ENCODE data around the gene ANKRD34A. TPM values are rescaled to one million over a fixed set of nuclear protein-coding genes. Genes with fewer than 3 reads are reported as not detected.

Gene ANKRD34A
- total and polyA plus RNA-seq, 2 of the 13 experiments (the other 11 are each of a cell fraction or from before 2014, with no cell fraction given): 0.05 to 0.07 TPM

GRCh38 chr1:145964328-145965118 is at the start of gene ANKRD34A, which contains the start of gene POLR3GL (continued):
- TF ChIP-seq ZXDC (CRISPR knock-in tag; IDR thresholded peaks at IDR 0.05): no peak
- TF ChIP-seq, protein P1, sequence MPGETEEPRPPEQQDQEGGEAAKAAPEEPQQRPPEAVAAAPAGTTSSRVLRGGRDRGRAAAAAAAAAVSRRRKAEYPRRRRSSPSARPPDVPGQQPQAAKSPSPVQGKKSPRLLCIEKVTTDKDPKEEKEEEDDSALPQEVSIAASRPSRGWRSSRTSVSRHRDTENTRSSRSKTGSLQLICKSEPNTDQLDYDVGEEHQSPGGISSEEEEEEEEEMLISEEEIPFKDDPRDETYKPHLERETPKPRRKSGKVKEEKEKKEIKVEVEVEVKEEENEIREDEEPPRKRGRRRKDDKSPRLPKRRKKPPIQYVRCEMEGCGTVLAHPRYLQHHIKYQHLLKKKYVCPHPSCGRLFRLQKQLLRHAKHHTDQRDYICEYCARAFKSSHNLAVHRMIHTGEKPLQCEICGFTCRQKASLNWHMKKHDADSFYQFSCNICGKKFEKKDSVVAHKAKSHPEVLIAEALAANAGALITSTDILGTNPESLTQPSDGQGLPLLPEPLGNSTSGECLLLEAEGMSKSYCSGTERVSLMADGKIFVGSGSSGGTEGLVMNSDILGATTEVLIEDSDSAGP (CRISPR knock-in tag; IDR thresholded peaks at IDR 0.05; ENCODE audit: borderline replicate concordance): peak; percentile 72; the same call in 1 of the 2 replicates
- TF ChIP-seq ZNF619 (CRISPR knock-in tag; IDR thresholded peaks at IDR 0.05): no peak
- no peak for TF ChIP-seq AHR (CRISPR knock-in tag; IDR thresholded peaks at IDR 0.05)
- no peak for TF ChIP-seq PAX8 (CRISPR knock-in tag; IDR thresholded peaks at IDR 0.05; ENCODE audit: borderline replicate concordance)
- TF ChIP-seq MED13 (CRISPR knock-in tag; IDR thresholded peaks at IDR 0.05): no peak
- TF ChIP-seq, protein P2, sequence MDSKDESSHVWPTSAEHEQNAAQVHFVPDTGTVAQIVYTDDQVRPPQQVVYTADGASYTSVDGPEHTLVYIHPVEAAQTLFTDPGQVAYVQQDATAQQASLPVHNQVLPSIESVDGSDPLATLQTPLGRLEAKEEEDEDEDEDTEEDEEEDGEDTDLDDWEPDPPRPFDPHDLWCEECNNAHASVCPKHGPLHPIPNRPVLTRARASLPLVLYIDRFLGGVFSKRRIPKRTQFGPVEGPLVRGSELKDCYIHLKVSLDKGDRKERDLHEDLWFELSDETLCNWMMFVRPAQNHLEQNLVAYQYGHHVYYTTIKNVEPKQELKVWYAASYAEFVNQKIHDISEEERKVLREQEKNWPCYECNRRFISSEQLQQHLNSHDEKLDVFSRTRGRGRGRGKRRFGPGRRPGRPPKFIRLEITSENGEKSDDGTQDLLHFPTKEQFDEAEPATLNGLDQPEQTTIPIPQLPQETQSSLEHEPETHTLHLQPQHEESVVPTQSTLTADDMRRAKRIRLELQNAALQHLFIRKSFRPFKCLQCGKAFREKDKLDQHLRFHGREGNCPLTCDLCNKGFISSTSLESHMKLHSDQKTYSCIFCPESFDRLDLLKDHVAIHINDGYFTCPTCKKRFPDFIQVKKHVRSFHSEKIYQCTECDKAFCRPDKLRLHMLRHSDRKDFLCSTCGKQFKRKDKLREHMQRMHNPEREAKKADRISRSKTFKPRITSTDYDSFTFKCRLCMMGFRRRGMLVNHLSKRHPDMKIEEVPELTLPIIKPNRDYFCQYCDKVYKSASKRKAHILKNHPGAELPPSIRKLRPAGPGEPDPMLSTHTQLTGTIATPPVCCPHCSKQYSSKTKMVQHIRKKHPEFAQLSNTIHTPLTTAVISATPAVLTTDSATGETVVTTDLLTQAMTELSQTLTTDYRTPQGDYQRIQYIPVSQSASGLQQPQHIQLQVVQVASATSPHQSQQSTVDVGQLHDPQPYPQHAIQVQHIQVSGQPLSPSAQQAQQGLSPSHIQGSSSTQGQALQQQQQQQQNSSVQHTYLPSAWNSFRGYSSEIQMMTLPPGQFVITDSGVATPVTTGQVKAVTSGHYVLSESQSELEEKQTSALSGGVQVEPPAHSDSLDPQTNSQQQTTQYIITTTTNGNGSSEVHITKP (CRISPR knock-in tag; IDR thresholded peaks at IDR 0.05; ENCODE audit: low read depth): no peak
- TF ChIP-seq, protein P3, sequence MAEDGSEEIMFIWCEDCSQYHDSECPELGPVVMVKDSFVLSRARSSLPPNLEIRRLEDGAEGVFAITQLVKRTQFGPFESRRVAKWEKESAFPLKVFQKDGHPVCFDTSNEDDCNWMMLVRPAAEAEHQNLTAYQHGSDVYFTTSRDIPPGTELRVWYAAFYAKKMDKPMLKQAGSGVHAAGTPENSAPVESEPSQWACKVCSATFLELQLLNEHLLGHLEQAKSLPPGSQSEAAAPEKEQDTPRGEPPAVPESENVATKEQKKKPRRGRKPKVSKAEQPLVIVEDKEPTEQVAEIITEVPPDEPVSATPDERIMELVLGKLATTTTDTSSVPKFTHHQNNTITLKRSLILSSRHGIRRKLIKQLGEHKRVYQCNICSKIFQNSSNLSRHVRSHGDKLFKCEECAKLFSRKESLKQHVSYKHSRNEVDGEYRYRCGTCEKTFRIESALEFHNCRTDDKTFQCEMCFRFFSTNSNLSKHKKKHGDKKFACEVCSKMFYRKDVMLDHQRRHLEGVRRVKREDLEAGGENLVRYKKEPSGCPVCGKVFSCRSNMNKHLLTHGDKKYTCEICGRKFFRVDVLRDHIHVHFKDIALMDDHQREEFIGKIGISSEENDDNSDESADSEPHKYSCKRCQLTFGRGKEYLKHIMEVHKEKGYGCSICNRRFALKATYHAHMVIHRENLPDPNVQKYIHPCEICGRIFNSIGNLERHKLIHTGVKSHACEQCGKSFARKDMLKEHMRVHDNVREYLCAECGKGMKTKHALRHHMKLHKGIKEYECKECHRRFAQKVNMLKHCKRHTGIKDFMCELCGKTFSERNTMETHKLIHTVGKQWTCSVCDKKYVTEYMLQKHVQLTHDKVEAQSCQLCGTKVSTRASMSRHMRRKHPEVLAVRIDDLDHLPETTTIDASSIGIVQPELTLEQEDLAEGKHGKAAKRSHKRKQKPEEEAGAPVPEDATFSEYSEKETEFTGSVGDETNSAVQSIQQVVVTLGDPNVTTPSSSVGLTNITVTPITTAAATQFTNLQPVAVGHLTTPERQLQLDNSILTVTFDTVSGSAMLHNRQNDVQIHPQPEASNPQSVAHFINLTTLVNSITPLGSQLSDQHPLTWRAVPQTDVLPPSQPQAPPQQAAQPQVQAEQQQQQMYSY (CRISPR knock-in tag; IDR thresholded peaks at IDR 0.05): no peak
- TF ChIP-seq EED (CRISPR knock-in tag; IDR thresholded peaks at IDR 0.05): no peak
- TF ChIP-seq ZNF235 (CRISPR knock-in tag; IDR thresholded peaks at IDR 0.05; ENCODE audit: borderline replicate concordance): no peak
- no peak for TF ChIP-seq NKX3-1 (CRISPR knock-in tag; IDR thresholded peaks at IDR 0.05)
- no peak for TF ChIP-seq HNRNPUL1 (IDR thresholded peaks at IDR 0.05; ENCODE audit: low read depth, low read length)
- TF ChIP-seq HMGA1 (CRISPR knock-in tag; conservative IDR thresholded peaks at IDR 0.05): no peak
- no peak for TF ChIP-seq ZNF33A (CRISPR knock-in tag; IDR thresholded peaks at IDR 0.05; ENCODE audit: borderline replicate concordance)
- no peak for TF ChIP-seq ZNF383 (CRISPR knock-in tag; IDR thresholded peaks at IDR 0.05; ENCODE audit: borderline replicate concordance)
- 0 out of 2 replicates have a peak, but pooled peaks have one; percentile 5 for TF ChIP-seq BCL6 (CRISPR knock-in tag; IDR thresholded peaks at IDR 0.05)
- TF ChIP-seq FOSL2 (CRISPR knock-in tag; IDR thresholded peaks at IDR 0.05): 0 out of 2 replicates have a peak, but pooled peaks have one; percentile 18
